K562 (cell line): ENCODE data around the gene NUDT22. TPM values are rescaled to one million over a fixed set of nuclear protein-coding genes. Genes with fewer than 3 reads are reported as not detected.

Experiments used
- ATAC-seq: fragments of 200-7000 bp; cut with Tn5 transposase; 3 replicates; pipeline ENCODE4 v1.9.1; 2020; ENCODE audit warnings: moderate library complexity
- BruUV-seq: library from RNA; stranded (reverse); fragments of 400-500 nt; replicated peaks from 2 replicates; lab custom pipeline; 2021; lab: Mats Ljungman, UMichigan
- CTCF ChIA-PET: fragments of 300-600 bp; formaldehyde crosslinking; extraction: SDS; loops from one replicate; lab custom pipeline; 2021; ENCODE audit warnings: low intra/inter-chr PET ratio; lab: Yijun Ruan, JAX
- POLR2A ChIA-PET: fragments of 300-600, 350-650 bp; sonication (Branson Sonifier 250); formaldehyde crosslinking; extraction: SDS; loops from one replicate; lab custom pipeline; 2021; ENCODE audit warnings: antibody characterized with exemption, inconsistent platforms; lab: Yijun Ruan, JAX
- DNase-seq, 4 experiments: peaks; one replicate each; pipeline versions ENCODE4 v3.0.0 to v3.0.0-alpha.2; 2011 to 2018; ENCODE audit warnings: low spot score in 3 of 4, mixed read lengths in 3 of 4; ENCODE audit errors: extremely low read depth in 1 of 4
- FAIRE-seq: peaks from 2 replicates; lab custom pipeline; 2011; peaks lifted over from hg19 to GRCh38; lab: Jason Lieb, UNC
- H2AFZ ChIP-seq: 2 replicates; pipeline ENCODE4 v1.6.0; 2011; ENCODE audit warnings: low read depth, low read length, control low read depth, inconsistent platforms
- H3K27ac ChIP-seq: fragments of 200-600 bp; 3 replicates; pipeline ENCODE4 v1.8.0; 2011; ENCODE audit warnings: low read depth, mild to moderate bottlenecking, control low read depth, inconsistent platforms, low read length, moderate library complexity, mixed read lengths; ENCODE audit errors: extremely low read depth
- H3K27me3 ChIP-seq, 2 experiments: fragments of 300-600 bp in 1 of 2; 2 replicates in 1 of 2; 3 replicates in 1 of 2; pipeline versions ENCODE4 v1.6.0 to v1.8.0; 2011; ENCODE audit warnings: inconsistent platforms in 2 of 2, low read length in 2 of 2, mild to moderate bottlenecking in 1 of 2, mixed read lengths in 1 of 2, moderate library complexity in 1 of 2; ENCODE audit not compliant: control insufficient read depth in 2 of 2, insufficient read depth in 2 of 2
- H3K36me3 ChIP-seq: fragments of 300-600 bp; 3 replicates; pipeline ENCODE4 v1.8.0; 2011; ENCODE audit warnings: mild to moderate bottlenecking, low read length, inconsistent platforms; ENCODE audit not compliant: control insufficient read depth, insufficient read depth
- H3K4me1 ChIP-seq, 2 experiments: fragments of 200-600 bp in 1 of 2; replicated peaks in 1 of 2; 2 replicates in 1 of 2; 3 replicates in 1 of 2; pipeline versions ENCODE4 v1.5.1 to v1.8.0; 2011; ENCODE audit warnings: inconsistent platforms in 2 of 2, low read length in 2 of 2, mild to moderate bottlenecking in 1 of 2, mixed read lengths in 1 of 2, moderate library complexity in 1 of 2; ENCODE audit not compliant: control insufficient read depth in 2 of 2, insufficient read depth in 2 of 2
- H3K4me2 ChIP-seq: 2 replicates; pipeline ENCODE4 v1.6.1; 2011; ENCODE audit warnings: low read length, control low read depth, inconsistent platforms, mixed read lengths; ENCODE audit not compliant: insufficient read depth
- H3K4me3 ChIP-seq: fragments of 200-600 bp; sonication (generic), shearing (Covaris generic); 2 replicates; pipeline ENCODE4 v1.5.1; 2016; ENCODE audit warnings: control low read depth, inconsistent platforms
- H3K79me2 ChIP-seq: fragments of 200-600 bp; 3 replicates; pipeline ENCODE4 v1.8.0; 2011; ENCODE audit warnings: low read length, inconsistent platforms; ENCODE audit not compliant: control insufficient read depth, insufficient read depth
- H3K9ac ChIP-seq, 2 experiments: 2 replicates each; pipeline versions ENCODE4 v1.6.0 to v1.6.1; 2011; ENCODE audit warnings: low read depth in 2 of 2, low read length in 2 of 2, control low read depth in 1 of 2, inconsistent platforms in 1 of 2, mild to moderate bottlenecking in 1 of 2, mixed read lengths in 1 of 2; ENCODE audit not compliant: insufficient read depth in 1 of 2
- H3K9me1 ChIP-seq: one replicate; pipeline ENCODE4 v1.6.0; 2011; ENCODE audit warnings: inconsistent platforms, mild to moderate bottlenecking, low read length, moderate library complexity; ENCODE audit not compliant: control insufficient read depth, insufficient read depth
- H3K9me3 ChIP-seq: replicated peaks from 2 replicates; pipeline ENCODE4 v1.5.1; 2011; ENCODE audit warnings: low read depth, low read length, inconsistent platforms; ENCODE audit not compliant: control insufficient read depth, insufficient read depth
- H4K20me1 ChIP-seq: replicated peaks from 2 replicates; pipeline ENCODE4 v1.6.1; 2011; ENCODE audit warnings: low read length, inconsistent platforms, mixed read lengths; ENCODE audit not compliant: control insufficient read depth, insufficient read depth
- HDAC3 ChIP-seq: fragments of 450-650 bp; IDR thresholded peaks from 2 replicates; pipeline ENCODE4 v1.6.1; 2018; ENCODE audit warnings: borderline replicate concordance, mild to moderate bottlenecking, moderate library complexity; ENCODE audit not compliant: partially characterized antibody
- NBN ChIP-seq: fragments of 450-650 bp; IDR thresholded peaks from 2 replicates; pipeline ENCODE4 v1.6.1; 2016; ENCODE audit warnings: low read depth, mild to moderate bottlenecking
- PCBP2 ChIP-seq: fragments of 200-400 bp; formaldehyde crosslinking; IDR thresholded peaks from 2 replicates; pipeline ENCODE4 v1.6.1; 2018; ENCODE audit warnings: low read length, low read depth, mild to moderate bottlenecking, moderate library complexity; ENCODE audit not compliant: poor library complexity, severe bottlenecking
- PTTG1 ChIP-seq: fragments of 450-650 bp; IDR thresholded peaks from 2 replicates; pipeline ENCODE4 v1.6.1; 2016; ENCODE audit warnings: low read depth, mild to moderate bottlenecking, missing genetic modification characterization, missing compliant biosample characterization
- ZNF76 ChIP-seq: fragments of 250-450 bp; sonication (Bioruptor Pico); IDR thresholded peaks from 2 replicates; pipeline ENCODE4 v1.4.0; 2020; ENCODE audit warnings: mild to moderate bottlenecking, moderate library complexity, borderline replicate concordance
- WGBS: fragments of 100-300 bp; shearing (Covaris generic); methylation state at CpG from one replicate; pipeline ENCODE4 v1.1.6; 2016; ENCODE audit warnings: low coverage, mixed read lengths; ENCODE audit not compliant: insufficient coverage; ENCODE audit errors: missing lambda C conversion rate; 5-methylcytosine and 5-hydroxymethylcytosine counted together
- in situ Hi-C: fragments of 300-500 bp; cut with MboI; formaldehyde crosslinking; loops from 4 replicates; pipeline ENCODE4 v1.15.0; 2018; ENCODE audit warnings: inconsistent platforms, mixed read lengths
- intact Hi-C: fragments of 100-400 bp; cut with micrococcal nuclease; formaldehyde crosslinking; loops from 2 replicates; pipeline ENCODE4 v1.14.2; 2022
- polyA plus RNA-seq, 8 experiments: library from polyadenylated mRNA; depleted of rRNA in 4 of 8; stranded (reverse) in 5 of 8; unstranded in 3 of 8; fragments of >200 nt; fragmentation: Nextera tagmentation in 2 of 8; fragmentation: Illumina TruSeq in 1 of 8; extraction: Ambion mirVana in 2 of 8; extraction: Trizol in 1 of 8; gene quantifications; 2 replicates each; pipeline versions ENCODE4 v1.2.1 to v1.2.3, GENCODE V29; 2011 to 2014; ENCODE audit warnings: inconsistent platforms in 1 of 8, missing spikeins in 1 of 8
- total RNA-seq, 7 experiments: library from RNA; depleted of rRNA in 6 of 7; stranded (reverse); fragments of >200 nt in 6 of 7; fragmentation: Illumina TruSeq in 2 of 7; extraction: Trizol in 2 of 7; gene quantifications; 2 replicates each; pipeline versions ENCODE4 v1.2.1 to v1.2.3, GENCODE V29; 2011 to 2021; ENCODE audit warnings: low replicate concordance in 1 of 7
- TF ChIP-seq, protein P1 (sequence below): fragments of 250-450 bp; sonication (Bioruptor Pico); IDR thresholded peaks from 2 replicates; pipeline ENCODE4 v1.9.0; 2021; ENCODE audit warnings: mild to moderate bottlenecking, inconsistent platforms

NUDT22 gene
- total and polyA plus RNA-seq, 9 of the 15 experiments (the other 6 are each of a cell fraction or from before 2014, with no cell fraction given) = 6.3 to 92.6 (median 37.4) TPM

DNA sequence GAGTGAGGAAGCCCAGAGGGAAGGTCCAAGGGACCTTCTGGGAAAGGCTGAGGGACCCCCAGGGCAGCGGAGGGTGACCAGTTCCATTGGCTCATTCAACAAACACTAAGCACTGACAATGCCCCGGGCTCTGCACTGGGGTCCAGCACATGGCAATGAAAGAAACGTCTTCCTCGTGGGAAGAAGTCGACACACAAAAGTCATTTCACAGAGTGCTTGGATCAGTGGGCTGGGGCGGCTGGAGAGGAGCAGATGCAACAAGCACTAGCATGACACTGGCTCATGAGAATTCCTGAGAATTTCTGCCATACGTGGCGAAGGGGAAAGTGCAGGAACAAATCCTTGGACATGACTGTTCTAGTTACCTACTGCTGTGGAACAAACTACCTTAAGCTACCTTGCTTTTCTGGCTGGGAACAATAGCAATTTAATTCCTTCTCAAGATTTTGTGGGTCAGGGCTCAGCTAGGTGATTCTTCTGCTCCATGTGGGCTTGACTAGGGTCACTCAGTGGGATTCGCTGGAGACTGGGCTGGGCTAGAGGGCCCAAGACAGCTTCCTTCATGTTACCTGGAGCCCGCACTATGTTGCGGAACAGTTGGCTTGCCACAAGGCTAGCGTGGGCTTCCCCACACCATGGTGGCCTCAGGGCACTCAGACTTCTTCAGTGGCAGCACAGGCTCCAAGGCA, 47.0 kb upstream of the NUDT22 start (continued):
- no peak for TF ChIP-seq NBN
- TF ChIP-seq, protein P1, sequence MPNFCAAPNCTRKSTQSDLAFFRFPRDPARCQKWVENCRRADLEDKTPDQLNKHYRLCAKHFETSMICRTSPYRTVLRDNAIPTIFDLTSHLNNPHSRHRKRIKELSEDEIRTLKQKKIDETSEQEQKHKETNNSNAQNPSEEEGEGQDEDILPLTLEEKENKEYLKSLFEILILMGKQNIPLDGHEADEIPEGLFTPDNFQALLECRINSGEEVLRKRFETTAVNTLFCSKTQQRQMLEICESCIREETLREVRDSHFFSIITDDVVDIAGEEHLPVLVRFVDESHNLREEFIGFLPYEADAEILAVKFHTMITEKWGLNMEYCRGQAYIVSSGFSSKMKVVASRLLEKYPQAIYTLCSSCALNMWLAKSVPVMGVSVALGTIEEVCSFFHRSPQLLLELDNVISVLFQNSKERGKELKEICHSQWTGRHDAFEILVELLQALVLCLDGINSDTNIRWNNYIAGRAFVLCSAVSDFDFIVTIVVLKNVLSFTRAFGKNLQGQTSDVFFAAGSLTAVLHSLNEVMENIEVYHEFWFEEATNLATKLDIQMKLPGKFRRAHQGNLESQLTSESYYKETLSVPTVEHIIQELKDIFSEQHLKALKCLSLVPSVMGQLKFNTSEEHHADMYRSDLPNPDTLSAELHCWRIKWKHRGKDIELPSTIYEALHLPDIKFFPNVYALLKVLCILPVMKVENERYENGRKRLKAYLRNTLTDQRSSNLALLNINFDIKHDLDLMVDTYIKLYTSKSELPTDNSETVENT (CRISPR knock-in tag) = no peak
- TF ChIP-seq PTTG1 (tag) = no peak

DNA sequence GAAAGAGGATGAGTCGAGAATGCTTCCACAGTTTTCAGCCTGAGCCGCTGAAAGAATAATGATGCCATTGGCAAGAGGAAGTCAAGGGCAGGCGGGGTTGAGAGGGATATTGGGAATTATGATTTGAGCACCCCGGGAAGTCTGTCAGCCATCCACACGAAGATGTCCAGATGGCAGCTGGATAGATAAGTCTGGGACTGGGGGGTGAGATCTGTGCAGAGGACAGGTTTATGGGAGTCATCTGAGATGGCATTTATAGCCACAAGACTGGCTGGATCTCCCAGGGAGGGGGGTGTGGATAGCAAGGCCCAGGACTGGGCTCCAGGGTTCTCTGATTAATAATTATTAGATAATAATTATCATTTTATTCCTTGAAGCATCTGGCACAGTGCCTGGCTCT, 45.2 kb upstream of the NUDT22 start:
- TF ChIP-seq ZNF76 (CRISPR knock-in tag) (no peak), HDAC3 (no peak), PCBP2 (no peak)
- ChIA-PET POLR2A (interaction anchor here (0.6 to 1.8 kb wide), 6 partner anchors 13 to 1726 kb away, joined by 3 to 9 read pairs (median 4); partner anchors contain the start of genes FERMT3 and MACROD1), CTCF (interaction anchor here (0.9 kb wide), 1 partner anchor 14 kb away, joined by 5 read pairs; the partner anchor contains the start of gene MACROD1)
- WGBS = 53% methylated on average over 5 of the region's 5 CpGs
- DNase-seq = no peak
- Histone ChIP-seq H3K79me2 (peaks cover 32% of the 10 kb centered on the region), H3K9me1 (no peaks in the 10 kb centered on the region), H3K4me3 (no peak overlapping the region), H4K20me1 (no peaks in the 10 kb centered on the region), H3K4me2 (peak overlapping the region; percentile 74), H2AFZ (no peak overlapping the region; the same call in 1 of the 2 replicates), H3K27me3 (no peaks in the 10 kb centered on the region), H3K27ac (no peak overlapping the region; the same call in 2 of the 3 replicates), H3K9ac (peak overlapping the region; percentile 41 to 66; a peak in 2 of 4 replicates), H3K4me1 (peaks cover 23 to 46% of the 10 kb centered on the region in 2 experiments), H3K36me3 (peaks cover 4% of the 10 kb centered on the region; the same call in 1 of the 3 replicates), H3K9me3 (no peaks in the 10 kb centered on the region)
- no peak for FAIRE-seq
- BruUV-seq = no TSS peak
- intact Hi-C loops = no loop called here
- in situ Hi-C loops = no loop called here
- ATAC-seq = no peak
